CD4-positive, alpha-beta T cell treated with Interleukin-10 for 1 hour (primary cell): ENCODE results near the gene CCL8.

Source experiments
- DNase-seq: peaks from one replicate; pipeline ENCODE4 v3.0.0-alpha.2; 2020

The CCL8 gene

DNA sequence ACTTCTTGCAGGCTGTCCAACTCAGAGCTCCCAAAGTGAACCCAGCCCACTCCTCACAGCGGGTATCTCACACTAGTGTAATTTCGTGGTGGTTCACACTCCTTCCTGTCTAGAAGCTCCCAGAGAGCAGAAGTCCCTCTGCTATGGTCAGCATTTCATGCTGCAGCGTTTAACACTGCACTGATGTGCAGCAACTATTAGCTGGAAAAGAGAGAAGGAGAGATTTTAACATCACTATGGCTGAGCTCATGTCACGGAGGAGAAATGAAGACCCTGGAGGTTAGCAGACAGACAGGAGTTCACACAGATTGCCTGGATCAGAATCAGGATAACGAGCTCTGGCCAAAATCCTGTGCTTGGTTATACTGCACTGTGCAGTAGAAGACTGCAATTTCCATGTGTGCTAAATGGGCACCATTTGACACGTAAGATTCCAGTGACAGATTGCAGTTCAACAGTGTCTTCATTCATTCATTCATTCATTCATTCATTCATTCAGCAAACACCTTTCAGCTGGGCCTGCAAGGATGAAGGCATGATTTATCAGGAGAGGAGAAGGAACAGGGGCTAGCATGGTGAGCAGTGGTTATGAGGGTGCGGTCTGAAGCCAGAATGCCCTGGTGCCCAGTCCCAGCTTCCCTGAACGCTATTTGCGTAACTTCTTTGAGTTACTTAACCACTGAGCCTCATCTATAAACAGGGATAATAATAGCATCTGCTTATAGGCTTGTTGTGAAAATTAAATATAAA, 49.1 kb downstream of the CCL8 start:
- no peak for DNase-seq

DNA sequence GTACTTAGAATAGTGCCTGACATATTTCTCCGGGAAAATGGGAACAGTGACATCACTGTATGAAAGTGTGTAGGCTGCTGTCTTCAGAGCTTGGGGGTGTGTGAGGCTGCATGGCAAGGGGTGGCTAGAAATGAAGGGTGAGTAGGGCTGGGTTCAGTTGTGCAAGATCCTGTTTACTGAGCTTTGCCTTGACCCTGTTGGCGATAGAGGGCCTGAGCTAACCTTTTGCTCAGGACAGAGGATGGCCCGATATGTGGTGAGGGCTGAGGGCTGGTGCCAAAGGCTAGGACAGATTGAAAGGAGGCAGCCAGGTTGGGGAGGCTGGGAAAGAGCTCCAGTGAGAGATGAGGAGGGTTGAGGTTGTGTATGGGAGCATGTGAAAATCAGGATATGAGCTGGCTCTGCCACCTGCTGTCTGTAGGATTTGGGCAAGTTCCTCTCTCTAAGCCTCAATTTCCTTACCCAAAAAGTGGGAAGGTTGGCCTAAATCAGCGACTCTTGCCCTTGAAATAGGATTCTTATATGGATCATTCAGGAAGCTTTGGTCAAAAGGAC, 49.8 kb downstream of the CCL8 start:
- DNase-seq, result no peak

DNA sequence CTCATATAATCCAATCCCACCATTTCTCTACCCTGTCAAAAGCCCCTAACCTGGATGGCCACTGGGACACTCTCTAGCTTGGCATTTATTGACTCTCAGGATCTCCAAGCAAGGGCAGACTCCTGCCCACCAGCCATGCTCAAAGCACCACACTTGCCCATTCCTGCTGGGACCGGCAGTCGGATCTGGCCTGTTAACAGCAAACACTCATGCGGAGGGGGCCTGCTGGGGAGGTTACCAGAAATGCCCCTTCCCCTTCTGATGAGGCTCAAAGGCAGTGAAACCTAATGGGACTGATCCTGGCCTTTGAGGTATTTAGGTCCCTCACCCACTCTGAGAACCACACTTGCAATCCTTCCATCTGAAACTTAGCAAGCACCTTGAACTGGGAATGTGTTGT, 50.3 kb downstream of the CCL8 start:
- DNase-seq, result no peak

DNA sequence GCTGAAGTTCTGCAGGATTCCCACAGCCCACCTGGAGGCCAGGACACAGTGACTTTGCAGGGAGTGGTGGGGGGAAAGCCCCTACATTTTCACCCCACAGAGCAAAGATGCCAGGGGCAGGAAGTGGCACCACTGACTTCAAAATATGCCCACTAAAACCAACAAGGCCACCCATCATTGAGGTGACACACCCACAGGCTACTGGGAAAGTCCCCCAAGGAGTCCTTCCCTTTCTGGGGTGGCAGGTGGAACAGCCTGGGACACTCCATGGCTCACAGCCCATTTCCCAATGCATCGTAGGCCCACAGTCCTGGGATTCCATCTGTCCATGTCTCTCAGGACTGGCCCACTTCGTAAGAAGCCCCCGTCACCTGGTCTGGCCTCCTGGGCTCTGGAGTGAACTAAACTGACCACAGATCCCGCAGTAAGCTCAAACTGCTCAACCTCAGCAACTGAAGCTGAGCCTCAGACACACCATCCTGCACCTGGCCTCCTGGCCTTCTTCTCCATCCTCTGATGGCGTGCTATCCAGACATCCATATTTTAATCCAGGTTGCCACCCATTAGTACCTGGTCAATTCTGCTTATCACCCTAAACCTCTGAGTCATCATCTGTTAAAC, 51.3 kb downstream of the CCL8 start:
- no peak for DNase-seq

DNA sequence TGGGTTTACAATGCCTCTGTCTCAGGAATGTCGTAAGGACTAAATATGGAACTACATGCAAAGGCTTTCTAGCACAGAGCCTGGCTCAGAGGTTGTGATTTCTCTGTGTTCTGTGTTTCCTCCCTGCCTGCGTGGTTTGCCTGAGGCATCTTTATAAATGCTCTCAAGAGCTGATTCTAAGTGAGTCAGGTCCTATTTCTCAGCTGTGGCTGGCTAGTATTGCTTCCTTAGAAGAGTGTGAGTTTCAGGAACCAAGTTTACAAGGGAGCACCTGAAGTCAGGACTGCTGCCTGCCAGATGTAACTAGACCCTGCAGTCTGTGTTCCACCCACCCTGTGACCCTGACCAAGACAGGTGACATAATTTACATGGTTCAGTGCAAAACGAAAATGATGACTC, 51.8 kb downstream of the CCL8 start:
- DNase-seq, result no peak
